HepG2 (cell line): ENCODE data around the gene STMN1. TPM values are rescaled to one million over a fixed set of nuclear protein-coding genes. Genes with fewer than 3 reads are reported as not detected.

ENCODE experiments used
- CCDC6 ChIP-seq: sonication (generic); formaldehyde crosslinking; IDR thresholded peaks from 2 replicates; pipeline ENCODE4 v1.8.1; 2022; ENCODE audit warnings: mild to moderate bottlenecking, missing genetic modification reagents, moderate library complexity
- CEBPB ChIP-seq: IDR thresholded peaks from 2 replicates; pipeline ENCODE4 v1.6.1; 2011; ENCODE audit warnings: low read depth, low read length, improper control_type of control experiment, borderline replicate concordance
- CENPT ChIP-seq: sonication (generic); formaldehyde crosslinking; IDR thresholded peaks from 2 replicates; pipeline ENCODE4 v1.8.0; 2022; ENCODE audit warnings: low read depth, mild to moderate bottlenecking, moderate library complexity, missing genetic modification reagents
- HES4 ChIP-seq: sonication (generic); formaldehyde crosslinking; IDR thresholded peaks from 2 replicates; pipeline ENCODE4 v1.9.0; 2021; ENCODE audit warnings: mild to moderate bottlenecking, missing genetic modification reagents, borderline replicate concordance
- ISL2 ChIP-seq: sonication (generic); formaldehyde crosslinking; IDR thresholded peaks from 2 replicates; pipeline ENCODE4 v1.5.0; 2020; ENCODE audit warnings: missing genetic modification reagents
- KLF15 ChIP-seq: sonication (generic); formaldehyde crosslinking; IDR thresholded peaks from 2 replicates; pipeline ENCODE4 v1.8.1; 2023; ENCODE audit warnings: borderline replicate concordance, mild to moderate bottlenecking, inconsistent platforms, missing genetic modification reagents, mixed read lengths
- RARA ChIP-seq: IDR thresholded peaks from 2 replicates; pipeline ENCODE4 v1.6.1; 2016; ENCODE audit warnings: missing genetic modification reagents, missing compliant biosample characterization
- RBFOX2 ChIP-seq: fragments of 200-400 bp; formaldehyde crosslinking; IDR thresholded peaks from 2 replicates; pipeline ENCODE4 v1.6.1; 2017; ENCODE audit warnings: low read depth, mild to moderate bottlenecking, low read length
- SP5 ChIP-seq: IDR thresholded peaks from 2 replicates; pipeline ENCODE4 v1.6.1; 2016; ENCODE audit warnings: low read depth, borderline replicate concordance
- STAT5B ChIP-seq: sonication (generic); formaldehyde crosslinking; IDR thresholded peaks from 2 replicates; pipeline ENCODE4 v1.4.0; 2020; ENCODE audit warnings: missing genetic modification reagents
- ZBTB38 ChIP-seq: sonication (generic); formaldehyde crosslinking; IDR thresholded peaks from 2 replicates; pipeline ENCODE4 v1.5.1; 2020; ENCODE audit warnings: mild to moderate bottlenecking, missing genetic modification reagents
- ZNF501 ChIP-seq: sonication (generic); formaldehyde crosslinking; IDR thresholded peaks from 2 replicates; pipeline ENCODE4 v1.5.1; 2020; ENCODE audit warnings: mild to moderate bottlenecking, moderate library complexity, missing genetic modification reagents
- ZNF543 ChIP-seq: sonication (generic); formaldehyde crosslinking; IDR thresholded peaks from 2 replicates; pipeline ENCODE4 v1.4.0; 2020; ENCODE audit warnings: mild to moderate bottlenecking, missing genetic modification reagents
- ZNF562 ChIP-seq: sonication (generic); formaldehyde crosslinking; IDR thresholded peaks from 2 replicates; pipeline ENCODE4 v1.8.0; 2022; ENCODE audit warnings: missing genetic modification reagents, borderline replicate concordance
- ZSCAN20 ChIP-seq: sonication (generic); formaldehyde crosslinking; IDR thresholded peaks from 2 replicates; pipeline ENCODE4 v1.4.0; 2020; ENCODE audit warnings: missing genetic modification reagents, mild to moderate bottlenecking, borderline replicate concordance
- ZSCAN29 ChIP-seq: sonication (generic); formaldehyde crosslinking; conservative IDR thresholded peaks from 2 replicates; pipeline ENCODE4 v1.4.0; 2020; ENCODE audit warnings: mild to moderate bottlenecking, missing genetic modification reagents
- polyA plus RNA-seq, 8 experiments: library from polyadenylated mRNA; depleted of rRNA in 3 of 8; stranded (reverse) in 7 of 8; unstranded in 1 of 8; fragments of >200 nt; fragmentation: Illumina TruSeq in 4 of 8; extraction: Trizol in 4 of 8; gene quantifications; 2 replicates each; pipeline versions ENCODE4 v1.2.1 to v1.2.3, GENCODE V29; 2011 to 2016; ENCODE audit warnings: low read depth in 4 of 8, missing spikeins in 1 of 8, mixed read lengths in 1 of 8; ENCODE audit not compliant: insufficient read depth in 1 of 8
- total RNA-seq, 5 experiments: library from RNA; depleted of rRNA; stranded (reverse); fragments of >200 nt; fragmentation: Illumina TruSeq; extraction: Trizol; gene quantifications; 2 replicates each; pipeline ENCODE4 v1.2.3, GENCODE V29; 2016; ENCODE audit warnings: low read depth in 1 of 5
- TF ChIP-seq, protein P1 (sequence below): sonication (generic); formaldehyde crosslinking; IDR thresholded peaks from 2 replicates; pipeline ENCODE4 v1.4.0; 2020; ENCODE audit warnings: missing genetic modification reagents, mild to moderate bottlenecking, borderline replicate concordance
- TF ChIP-seq, protein P2 (sequence below): conservative IDR thresholded peaks from 2 replicates; pipeline ENCODE4 v1.6.1; 2018; ENCODE audit warnings: missing genetic modification reagents
- TF ChIP-seq, protein P3 (sequence below): sonication (generic); formaldehyde crosslinking; IDR thresholded peaks from 2 replicates; pipeline ENCODE4 v1.8.0; 2022; ENCODE audit warnings: mild to moderate bottlenecking, missing genetic modification reagents, moderate library complexity

Gene STMN1
- total and polyA plus RNA-seq, 2 of the 13 experiments (the other 11 are each of a cell fraction or from before 2014, with no cell fraction given) = 45.9 to 409 TPM

- peak; percentile 90 for TF ChIP-seq RBFOX2
- TF ChIP-seq CENPT (CRISPR knock-in tag) = peak; percentile 90; the same call in 1 of the 2 replicates
- TF ChIP-seq ZNF543 (CRISPR knock-in tag) = peak; percentile 90; the same call in 1 of the 2 replicates
- 0 out of 2 replicates have a peak, but pooled peaks have one; percentile 86 for TF ChIP-seq ZSCAN29 (CRISPR knock-in tag)
- peak; percentile 70 for TF ChIP-seq RARA (CRISPR knock-in tag)
- TF ChIP-seq CEBPB = no peak
- 0 out of 2 replicates have a peak, but pooled peaks have one; percentile 72 for TF ChIP-seq STAT5B (CRISPR knock-in tag)
- peak; percentile 41; the same call in 1 of the 2 replicates for TF ChIP-seq ZBTB38
- peak; percentile 71; the same call in 1 of the 2 replicates for TF ChIP-seq ZSCAN20 (CRISPR knock-in tag)
- TF ChIP-seq, protein P1, sequence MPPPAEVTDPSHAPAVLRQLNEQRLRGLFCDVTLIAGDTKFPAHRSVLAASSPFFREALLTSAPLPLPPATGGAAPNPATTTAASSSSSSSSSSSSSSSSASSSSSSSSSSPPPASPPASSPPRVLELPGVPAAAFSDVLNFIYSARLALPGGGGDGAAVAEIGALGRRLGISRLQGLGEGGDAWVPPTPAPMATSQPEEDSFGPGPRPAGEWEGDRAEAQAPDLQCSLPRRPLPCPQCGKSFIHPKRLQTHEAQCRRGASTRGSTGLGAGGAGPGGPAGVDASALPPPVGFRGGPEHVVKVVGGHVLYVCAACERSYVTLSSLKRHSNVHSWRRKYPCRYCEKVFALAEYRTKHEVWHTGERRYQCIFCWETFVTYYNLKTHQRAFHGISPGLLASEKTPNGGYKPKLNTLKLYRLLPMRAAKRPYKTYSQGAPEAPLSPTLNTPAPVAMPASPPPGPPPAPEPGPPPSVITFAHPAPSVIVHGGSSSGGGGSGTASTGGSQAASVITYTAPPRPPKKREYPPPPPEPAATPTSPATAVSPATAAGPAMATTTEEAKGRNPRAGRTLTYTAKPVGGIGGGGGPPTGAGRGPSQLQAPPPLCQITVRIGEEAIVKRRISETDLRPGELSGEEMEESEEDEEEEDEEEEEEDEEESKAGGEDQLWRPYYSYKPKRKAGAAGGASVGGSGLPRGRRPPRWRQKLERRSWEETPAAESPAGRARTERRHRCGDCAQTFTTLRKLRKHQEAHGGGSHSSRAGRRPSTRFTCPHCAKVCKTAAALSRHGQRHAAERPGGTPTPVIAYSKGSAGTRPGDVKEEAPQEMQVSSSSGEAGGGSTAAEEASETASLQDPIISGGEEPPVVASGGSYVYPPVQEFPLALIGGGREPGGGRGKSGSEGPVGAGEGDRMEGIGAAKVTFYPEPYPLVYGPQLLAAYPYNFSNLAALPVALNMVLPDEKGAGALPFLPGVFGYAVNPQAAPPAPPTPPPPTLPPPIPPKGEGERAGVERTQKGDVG (CRISPR knock-in tag) = peak; percentile 81
- TF ChIP-seq ZNF501 (CRISPR knock-in tag) = peak; percentile 3; the same call in 1 of the 2 replicates
- peak; percentile 81 for TF ChIP-seq SP5 (CRISPR knock-in tag)
- peak; percentile 57; the same call in 1 of the 2 replicates for TF ChIP-seq ZNF562
- TF ChIP-seq, protein P2, sequence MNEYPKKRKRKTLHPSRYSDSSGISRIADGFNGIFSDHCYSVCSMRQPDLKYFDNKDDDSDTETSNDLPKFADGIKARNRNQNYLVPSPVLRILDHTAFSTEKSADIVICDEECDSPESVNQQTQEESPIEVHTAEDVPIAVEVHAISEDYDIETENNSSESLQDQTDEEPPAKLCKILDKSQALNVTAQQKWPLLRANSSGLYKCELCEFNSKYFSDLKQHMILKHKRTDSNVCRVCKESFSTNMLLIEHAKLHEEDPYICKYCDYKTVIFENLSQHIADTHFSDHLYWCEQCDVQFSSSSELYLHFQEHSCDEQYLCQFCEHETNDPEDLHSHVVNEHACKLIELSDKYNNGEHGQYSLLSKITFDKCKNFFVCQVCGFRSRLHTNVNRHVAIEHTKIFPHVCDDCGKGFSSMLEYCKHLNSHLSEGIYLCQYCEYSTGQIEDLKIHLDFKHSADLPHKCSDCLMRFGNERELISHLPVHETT (CRISPR knock-in tag) = 0 out of 2 replicates have a peak, but pooled peaks have one; percentile 41
- 0 out of 2 replicates have a peak, but pooled peaks have one; percentile 58 for TF ChIP-seq ISL2 (CRISPR knock-in tag)
- peak; percentile 98 for TF ChIP-seq HES4 (CRISPR knock-in tag)
- 0 out of 2 replicates have a peak, but pooled peaks have one; percentile 73 for TF ChIP-seq KLF15
- TF ChIP-seq CCDC6 (CRISPR knock-in tag) = peak; percentile 98
- TF ChIP-seq, protein P3, sequence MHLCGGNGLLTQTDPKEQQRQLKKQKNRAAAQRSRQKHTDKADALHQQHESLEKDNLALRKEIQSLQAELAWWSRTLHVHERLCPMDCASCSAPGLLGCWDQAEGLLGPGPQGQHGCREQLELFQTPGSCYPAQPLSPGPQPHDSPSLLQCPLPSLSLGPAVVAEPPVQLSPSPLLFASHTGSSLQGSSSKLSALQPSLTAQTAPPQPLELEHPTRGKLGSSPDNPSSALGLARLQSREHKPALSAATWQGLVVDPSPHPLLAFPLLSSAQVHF (CRISPR knock-in tag) = peak; percentile 89; the same call in 1 of the 2 replicates
Measured at GRCh38 chr1:25875154-25875855, 30.9 kb downstream of the STMN1 start, which contains the start of gene PAQR7 (continued).
